ENCODE measurements around the gene SKA3.
"Not testable (repeated sequence)": the region's sequence is repeated elsewhere in the genome, so short reads cannot be mapped to it uniquely, and the experiment has no call there.

SKA3 gene

GRCh38 chr13:21176215-21176981 lies at the start of gene SKA3, which contains the start of gene MRPL57:
TSS of gene SKA3 (minus strand) at chr13:21176552. CDS start at chr13:21176477, 75 bp downstream.
TSS of gene MRPL57 (plus strand) at chr13:21176658. CDS start at chr13:21176917, 259 bp downstream.
- peak; percentile 94 for DNase-seq

- DNase-seq, result no peak
Observed at GRCh38 chr13:21225082-21225481, 48.7 kb upstream of the SKA3 start.

GRCh38 chr13:21221268-21221667 lies 44.9 kb upstream of the SKA3 start:
- DNase-seq, result no peak

- not testable (repeated sequence) for DNase-seq
Observed at GRCh38 chr13:21219716-21220115, 43.4 kb upstream of the SKA3 start.

GRCh38 chr13:21219036-21219381 lies 42.7 kb upstream of the SKA3 start:
- no peak for DNase-seq

GRCh38 chr13:21218351-21219035 lies 42.1 kb upstream of the SKA3 start:
- no peak for DNase-seq

- no peak for DNase-seq
Observed at GRCh38 chr13:21216332-21216731, 40.0 kb upstream of the SKA3 start.

GRCh38 chr13:21215419-21215818 lies 39.1 kb upstream of the SKA3 start:
- not testable (repeated sequence) for DNase-seq

- DNase-seq, result no peak
Observed at GRCh38 chr13:21212138-21212775, 35.9 kb upstream of the SKA3 start.

- no peak for DNase-seq
Observed at GRCh38 chr13:21208652-21209154, 32.4 kb upstream of the SKA3 start.

- DNase-seq, result no peak
Observed at GRCh38 chr13:21202767-21203531, 26.6 kb upstream of the SKA3 start.

GRCh38 chr13:21201456-21202190 lies 25.3 kb upstream of the SKA3 start:
- DNase-seq, result not testable (repeated sequence)

- not testable (repeated sequence) for DNase-seq
Observed at GRCh38 chr13:21198391-21198790, 22.0 kb upstream of the SKA3 start.

- DNase-seq, result not testable (repeated sequence)
Observed at GRCh38 chr13:21197606-21198225, 21.4 kb upstream of the SKA3 start.

- not testable (repeated sequence) for DNase-seq
Observed at GRCh38 chr13:21194756-21195155, 18.4 kb upstream of the SKA3 start.

- DNase-seq, result not testable (repeated sequence)
Observed at GRCh38 chr13:21186410-21186809, 10.1 kb upstream of the SKA3 start.

- no peak for DNase-seq
Observed at GRCh38 chr13:21181671-21182070, 5.3 kb upstream of the SKA3 start.

- peak; percentile 47 for DNase-seq
Observed at GRCh38 chr13:21176982-21177284, 581 bp upstream of the SKA3 start.

- no peak for DNase-seq
Observed at GRCh38 chr13:21175656-21176214, 617 bp downstream of the SKA3 start.

GRCh38 chr13:21173767-21174166 lies 2.6 kb downstream of the SKA3 start:
- DNase-seq, result not testable (repeated sequence)

GRCh38 chr13:21171420-21171819 lies 4.9 kb downstream of the SKA3 start:
- DNase-seq, result no peak

Measured in activated naive CD4-positive, alpha-beta T cell treated with anti-CD3 and anti-CD28 coated beads, Interleukin-2, amount 50 U/mL, for 16 hours (primary cell).